ENCODE measurements around the gene ZNF366. TPM values are rescaled to one million over a fixed set of nuclear protein-coding genes. Genes with fewer than 3 reads are reported as not detected.
A peak's percentile ranks its signal among the peaks of the same experiment; 100 is the strongest.

The ZNF366 gene
- total RNA-seq, 1 donor from 2014 or later = not detected

GRCh38 chr5:72441094-72441723, 66.0 kb downstream of the ZNF366 start:
- H3K27me3 Mint-ChIP-seq (ENCODE audit: unreplicated experiment) = no peaks in the 10 kb centered on the region
- no peak for TF ChIP-seq CTCF (IDR thresholded peaks at IDR 0.05)
- no peak for DNase-seq (ENCODE audit: extremely low spot score, unreplicated experiment)
- no peaks in the 10 kb centered on the region for H3K9me3 Mint-ChIP-seq (ENCODE audit: unreplicated experiment)
- no peaks in the 10 kb centered on the region for H3K36me3 Mint-ChIP-seq (ENCODE audit: unreplicated experiment)
- H3K27ac Mint-ChIP-seq (ENCODE audit: unreplicated experiment) = peak overlapping the region; percentile 94
- H3K4me1 Mint-ChIP-seq (ENCODE audit: unreplicated experiment) = peaks cover 79% of the 10 kb centered on the region
- no peak overlapping the region for H3K4me3 Mint-ChIP-seq (ENCODE audit: unreplicated experiment)

- no peak for TF ChIP-seq CTCF (IDR thresholded peaks at IDR 0.05)
- peak overlapping the region; percentile 94 for H3K27ac Mint-ChIP-seq (ENCODE audit: unreplicated experiment)
- H3K4me3 Mint-ChIP-seq (ENCODE audit: unreplicated experiment) = no peak overlapping the region
- no peak for DNase-seq (ENCODE audit: extremely low spot score, unreplicated experiment)
- no peaks in the 10 kb centered on the region for H3K27me3 Mint-ChIP-seq (ENCODE audit: unreplicated experiment)
- no peaks in the 10 kb centered on the region for H3K9me3 Mint-ChIP-seq (ENCODE audit: unreplicated experiment)
- H3K4me1 Mint-ChIP-seq (ENCODE audit: unreplicated experiment) = peaks cover 80% of the 10 kb centered on the region
- H3K36me3 Mint-ChIP-seq (ENCODE audit: unreplicated experiment) = no peaks in the 10 kb centered on the region
Measured at GRCh38 chr5:72440207-72440638, 67.0 kb downstream of the ZNF366 start.

- no peaks in the 10 kb centered on the region for H3K36me3 Mint-ChIP-seq (ENCODE audit: unreplicated experiment)
- no peak for DNase-seq (ENCODE audit: extremely low spot score, unreplicated experiment)
- H3K9me3 Mint-ChIP-seq (ENCODE audit: unreplicated experiment) = no peaks in the 10 kb centered on the region
- no peak overlapping the region for H3K4me3 Mint-ChIP-seq (ENCODE audit: unreplicated experiment)
- peaks cover 85% of the 10 kb centered on the region for H3K4me1 Mint-ChIP-seq (ENCODE audit: unreplicated experiment)
- no peaks in the 10 kb centered on the region for H3K27me3 Mint-ChIP-seq (ENCODE audit: unreplicated experiment)
- no peak for TF ChIP-seq CTCF (IDR thresholded peaks at IDR 0.05)
- peak overlapping the region; percentile 94 for H3K27ac Mint-ChIP-seq (ENCODE audit: unreplicated experiment)
Measured at GRCh38 chr5:72439192-72439591, 68.0 kb downstream of the ZNF366 start.

- DNase-seq (ENCODE audit: extremely low spot score, unreplicated experiment) = no peak
- peaks cover 90% of the 10 kb centered on the region for H3K4me1 Mint-ChIP-seq (ENCODE audit: unreplicated experiment)
- H3K4me3 Mint-ChIP-seq (ENCODE audit: unreplicated experiment) = no peak overlapping the region
Measured at GRCh38 chr5:72438141-72438540, 69.1 kb downstream of the ZNF366 start.

More at GRCh38 chr5:72438141-72438540, 69.1 kb downstream of the ZNF366 start:
- Mint-ChIP-seq H3K27ac (ENCODE audit: unreplicated experiment) (peak overlapping the region; percentile 58), H3K9me3 (ENCODE audit: unreplicated experiment) (no peaks in the 10 kb centered on the region), H3K27me3 (ENCODE audit: unreplicated experiment) (no peaks in the 10 kb centered on the region), H3K36me3 (ENCODE audit: unreplicated experiment) (no peaks in the 10 kb centered on the region)
- no peak for TF ChIP-seq CTCF (IDR thresholded peaks at IDR 0.05)

Measured in osteocyte (in vitro differentiated cells).